ENCODE results near the gene PKDREJ. TPM values are rescaled to one million over a fixed set of nuclear protein-coding genes. Genes with fewer than 3 reads are reported as not detected.

The PKDREJ gene
- total RNA-seq, 2 donors from 2014 or later, result under 0.01 to 0.33 TPM

DNA sequence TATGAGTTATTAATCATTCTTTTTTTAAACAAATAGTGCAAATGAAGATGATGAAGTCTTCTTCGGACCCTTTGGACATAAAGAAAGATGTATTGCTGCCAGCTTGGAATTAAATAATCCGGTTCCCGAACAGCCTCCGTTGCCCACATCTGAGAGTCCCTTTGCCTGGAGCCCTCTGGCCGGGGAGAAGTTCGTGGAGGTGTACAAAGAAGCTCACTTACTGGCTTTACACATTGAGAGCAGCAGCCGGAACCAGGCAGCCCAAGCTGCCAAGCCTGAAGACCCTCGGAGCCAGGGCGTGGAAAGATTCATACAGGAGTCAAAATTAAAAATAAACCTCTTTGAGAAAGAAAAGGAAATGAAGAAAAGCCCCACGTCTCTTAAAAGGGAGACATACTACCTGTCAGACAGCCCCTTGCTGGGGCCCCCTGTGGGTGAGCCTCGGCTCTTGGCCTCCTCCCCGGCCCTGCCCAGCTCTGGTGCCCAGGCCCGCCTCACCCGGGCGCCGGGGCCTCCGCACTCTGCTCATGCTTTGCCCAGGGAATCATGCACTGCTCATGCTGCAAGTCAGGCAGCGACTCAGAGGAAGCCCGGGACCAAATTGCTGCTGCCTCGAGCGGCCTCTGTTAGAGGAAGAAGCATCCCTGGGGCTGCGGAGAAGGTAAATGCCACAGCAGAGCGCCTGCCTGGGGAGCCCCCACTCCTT lies 45.3 kb upstream of the PKDREJ start:
- WGBS, 2 donors, result 90 to 95% methylated on average over 16 to 20 of the region's 23 CpGs
- intact Hi-C loops (cut with DNase I), result no loop called here
- Histone ChIP-seq H3K9me3 (no peaks in the 10 kb centered on the region), H3K27me3 (no peaks in the 10 kb centered on the region), H3K36me3 (replicated peaks in 1 of 2; ENCODE audit: insufficient read depth in 1 of 2, low read depth in 2 of 2) (no peaks in the 10 kb centered on the region), H3K27ac (no peak overlapping the region), H3K4me1 (no peaks in the 10 kb centered on the region), H3K4me3 (no peak overlapping the region)
- TF ChIP-seq, protein P1, sequence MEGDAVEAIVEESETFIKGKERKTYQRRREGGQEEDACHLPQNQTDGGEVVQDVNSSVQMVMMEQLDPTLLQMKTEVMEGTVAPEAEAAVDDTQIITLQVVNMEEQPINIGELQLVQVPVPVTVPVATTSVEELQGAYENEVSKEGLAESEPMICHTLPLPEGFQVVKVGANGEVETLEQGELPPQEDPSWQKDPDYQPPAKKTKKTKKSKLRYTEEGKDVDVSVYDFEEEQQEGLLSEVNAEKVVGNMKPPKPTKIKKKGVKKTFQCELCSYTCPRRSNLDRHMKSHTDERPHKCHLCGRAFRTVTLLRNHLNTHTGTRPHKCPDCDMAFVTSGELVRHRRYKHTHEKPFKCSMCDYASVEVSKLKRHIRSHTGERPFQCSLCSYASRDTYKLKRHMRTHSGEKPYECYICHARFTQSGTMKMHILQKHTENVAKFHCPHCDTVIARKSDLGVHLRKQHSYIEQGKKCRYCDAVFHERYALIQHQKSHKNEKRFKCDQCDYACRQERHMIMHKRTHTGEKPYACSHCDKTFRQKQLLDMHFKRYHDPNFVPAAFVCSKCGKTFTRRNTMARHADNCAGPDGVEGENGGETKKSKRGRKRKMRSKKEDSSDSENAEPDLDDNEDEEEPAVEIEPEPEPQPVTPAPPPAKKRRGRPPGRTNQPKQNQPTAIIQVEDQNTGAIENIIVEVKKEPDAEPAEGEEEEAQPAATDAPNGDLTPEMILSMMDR (IDR thresholded peaks at IDR 0.05), result no peak
- no peak for TF ChIP-seq POLR2A (IDR thresholded peaks at IDR 0.05)
- DNase-seq (no peak), ATAC-seq (no peak)

DNA sequence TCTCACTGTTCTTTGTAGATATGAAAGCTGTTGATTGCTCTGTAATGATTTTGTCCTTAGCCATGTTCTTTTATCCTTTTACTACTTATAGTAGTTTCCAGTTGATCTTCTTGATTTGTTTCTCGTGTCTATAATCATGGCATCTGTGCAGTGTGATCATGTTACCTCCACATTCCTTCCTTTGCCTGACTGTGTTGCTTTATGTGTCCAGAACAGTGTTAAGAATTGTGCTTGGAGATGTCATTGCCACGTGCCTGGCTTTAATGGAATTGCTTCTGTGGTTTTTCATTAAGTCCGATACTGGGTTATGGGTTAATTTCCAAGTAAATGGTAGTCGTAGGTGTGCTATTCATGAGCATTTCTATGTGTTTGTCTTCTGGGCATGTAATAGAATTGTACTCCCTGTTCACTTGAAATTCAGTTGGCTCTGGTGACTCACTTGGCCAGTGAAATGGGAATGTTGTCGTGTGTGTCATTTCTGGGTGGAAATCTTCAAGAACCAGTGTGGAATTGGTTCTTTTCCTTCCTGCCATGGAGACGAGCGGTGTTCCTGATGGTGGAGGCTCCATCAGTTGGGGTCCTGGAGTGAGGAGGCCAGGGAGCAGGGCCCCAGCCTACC lies 40.3 kb upstream of the PKDREJ start:
- Histone ChIP-seq H3K27ac (no peak overlapping the region), H3K36me3 (replicated peaks in 1 of 2; ENCODE audit: insufficient read depth in 1 of 2, low read depth in 2 of 2) (no peaks in the 10 kb centered on the region), H3K9me3 (no peaks in the 10 kb centered on the region), H3K4me1 (no peaks in the 10 kb centered on the region), H3K4me3 (no peak overlapping the region), H3K27me3 (no peaks in the 10 kb centered on the region)
- TF ChIP-seq, protein P1 (IDR thresholded peaks at IDR 0.05), result no peak
- TF ChIP-seq POLR2A (IDR thresholded peaks at IDR 0.05), result no peak
- ATAC-seq (no peak), DNase-seq (no peak)
- 87 to 89% methylated on average over 5 to 7 of the region's 7 CpGs for WGBS, 2 donors
- intact Hi-C loops (cut with DNase I), result no loop called here

DNA sequence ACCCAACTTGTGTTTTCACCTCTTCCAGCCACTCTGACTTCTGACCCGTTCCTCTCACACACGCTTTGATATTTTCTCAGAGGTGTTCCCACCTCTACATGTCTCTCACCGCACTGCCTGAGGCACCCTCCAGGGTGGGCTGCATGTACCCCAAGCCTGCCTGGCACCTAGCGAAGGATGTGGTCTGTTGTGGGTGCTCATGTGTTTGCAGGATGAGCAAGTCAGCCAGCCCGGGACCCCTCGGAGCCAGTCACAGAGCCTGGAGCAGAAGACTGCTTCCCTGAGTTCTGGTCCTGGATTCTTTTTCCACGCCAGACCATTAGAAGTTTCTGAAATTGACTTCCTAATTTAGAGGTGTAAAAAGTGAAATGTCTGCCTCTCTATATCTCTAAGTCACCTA lies 37.3 kb upstream of the PKDREJ start:
- H3K36me3 ChIP-seq (replicated peaks in 1 of 2; ENCODE audit: insufficient read depth in 1 of 2, low read depth in 2 of 2), result no peaks in the 10 kb centered on the region
- DNase-seq (no peak), ATAC-seq (no peak)
- intact Hi-C loops (cut with DNase I), result no loop called here
- TF ChIP-seq, protein P1 (IDR thresholded peaks at IDR 0.05), result no peak
- TF ChIP-seq POLR2A (IDR thresholded peaks at IDR 0.05), result no peak
- no peak overlapping the region for H3K27ac ChIP-seq
- no peaks in the 10 kb centered on the region for H3K9me3 ChIP-seq
- H3K4me1 ChIP-seq, result peaks cover 18% of the 10 kb centered on the region
- 87 to 94% methylated on average over 7 of the region's 7 CpGs for WGBS, 2 donors
- no peaks in the 10 kb centered on the region for H3K27me3 ChIP-seq
- no peak overlapping the region for H3K4me3 ChIP-seq

DNA sequence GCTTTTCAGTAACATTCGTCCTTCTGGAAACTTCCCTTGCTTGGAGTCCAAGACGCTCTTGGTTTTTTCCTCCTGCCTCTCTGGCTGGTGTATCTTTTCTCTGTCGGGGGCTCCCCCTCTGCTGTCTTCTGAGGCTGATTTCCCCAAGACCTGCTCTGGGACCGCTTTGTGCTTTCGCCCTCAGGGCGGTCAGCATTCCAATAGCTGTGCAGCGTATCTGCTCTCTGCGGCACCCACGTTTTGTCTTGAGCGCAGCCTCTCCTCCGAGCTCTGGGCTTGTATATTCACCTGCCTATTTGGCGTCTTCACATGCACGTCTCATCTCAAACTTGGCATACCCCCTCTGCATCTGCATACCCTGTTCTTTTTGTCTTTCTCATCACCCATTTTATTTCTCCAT lies 36.0 kb upstream of the PKDREJ start:
- TF ChIP-seq, protein P1 (IDR thresholded peaks at IDR 0.05), result no peak
- no peak for TF ChIP-seq POLR2A (IDR thresholded peaks at IDR 0.05)
- no peak overlapping the region for H3K4me3 ChIP-seq
- peaks cover 18% of the 10 kb centered on the region for H3K4me1 ChIP-seq
- ATAC-seq (no peak), DNase-seq (no peak)
- H3K36me3 ChIP-seq (replicated peaks in 1 of 2; ENCODE audit: insufficient read depth in 1 of 2, low read depth in 2 of 2), result no peaks in the 10 kb centered on the region
- H3K9me3 ChIP-seq, result no peaks in the 10 kb centered on the region
- intact Hi-C loops (cut with DNase I), result no loop called here
- H3K27me3 ChIP-seq, result no peaks in the 10 kb centered on the region
- no peak overlapping the region for H3K27ac ChIP-seq
- 92 to 95% methylated on average over 13 of the region's 13 CpGs for WGBS, 2 donors

Measured in body of pancreas (tissue), 4 donors.